GF-D8 (cell line): ENCODE measurements around the gene PI4K2A.
"Not testable (repeated sequence)": the region's sequence is repeated elsewhere in the genome, so short reads cannot be mapped to it uniquely, and the experiment has no call there.

Experiments used
- DNase-seq: peaks from one replicate; lab custom pipeline; 2025; lab: John Stamatoyannopoulos, UW

The PI4K2A gene

DNA sequence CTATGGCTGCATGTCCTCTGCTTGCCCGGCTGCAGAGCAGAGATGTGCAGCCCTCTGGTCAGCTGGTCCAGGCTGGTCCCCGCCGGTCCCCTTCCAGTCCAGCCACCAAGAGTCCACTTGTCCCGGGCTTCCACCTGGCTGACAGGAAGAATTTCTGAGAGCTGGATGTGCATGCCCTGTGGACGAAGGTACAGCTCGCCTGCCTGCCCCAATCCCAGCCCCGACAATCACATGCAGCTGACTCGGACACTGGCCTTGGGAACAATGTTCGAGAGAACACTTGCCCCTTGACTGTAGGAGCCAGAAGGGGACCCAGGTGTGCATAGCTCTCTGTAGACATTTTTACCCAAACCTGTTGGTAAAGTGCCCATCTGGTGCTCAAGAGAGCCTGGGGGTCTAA is 34.8 kb downstream of the PI4K2A start:
- DNase-seq, result no peak

DNA sequence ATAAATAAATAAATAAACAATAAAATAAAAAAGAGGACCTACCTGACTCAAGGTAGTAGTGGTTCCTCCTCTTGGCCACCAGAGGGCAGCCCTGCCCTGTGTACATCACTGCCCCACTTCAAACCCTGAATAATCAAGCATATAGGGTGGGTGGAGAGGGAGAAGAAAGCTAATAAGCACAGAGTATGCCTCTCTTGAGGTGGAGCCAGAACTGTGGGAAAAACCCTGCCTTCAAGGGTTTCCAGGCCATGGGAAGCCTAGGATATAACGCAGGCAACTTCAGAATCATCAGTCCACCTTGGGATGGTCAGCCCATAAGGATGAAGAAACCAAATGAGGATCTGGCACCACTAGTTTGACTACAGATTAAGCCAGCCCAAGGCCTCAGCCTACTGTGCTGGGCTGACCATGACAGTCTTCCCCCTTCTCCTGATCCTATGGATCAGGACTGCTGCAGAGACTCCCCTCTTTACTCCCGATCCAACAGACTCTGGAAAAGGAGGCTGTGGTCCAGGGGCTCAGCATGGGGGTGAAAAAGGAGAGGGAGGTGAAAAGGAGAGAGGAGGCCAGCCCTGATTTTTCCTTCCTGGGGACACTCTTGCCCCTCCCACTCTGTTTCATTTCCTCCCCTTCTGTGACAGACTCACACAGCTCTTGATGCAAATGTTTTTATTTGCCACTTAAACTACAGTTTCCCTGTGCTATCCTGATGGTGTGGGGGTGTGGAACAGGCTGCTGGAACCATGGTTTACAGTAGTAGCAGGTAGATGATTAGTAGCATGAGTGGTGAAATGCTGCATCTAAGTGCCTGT is 36.5 kb downstream of the PI4K2A start:
- DNase-seq, result no peak

DNA sequence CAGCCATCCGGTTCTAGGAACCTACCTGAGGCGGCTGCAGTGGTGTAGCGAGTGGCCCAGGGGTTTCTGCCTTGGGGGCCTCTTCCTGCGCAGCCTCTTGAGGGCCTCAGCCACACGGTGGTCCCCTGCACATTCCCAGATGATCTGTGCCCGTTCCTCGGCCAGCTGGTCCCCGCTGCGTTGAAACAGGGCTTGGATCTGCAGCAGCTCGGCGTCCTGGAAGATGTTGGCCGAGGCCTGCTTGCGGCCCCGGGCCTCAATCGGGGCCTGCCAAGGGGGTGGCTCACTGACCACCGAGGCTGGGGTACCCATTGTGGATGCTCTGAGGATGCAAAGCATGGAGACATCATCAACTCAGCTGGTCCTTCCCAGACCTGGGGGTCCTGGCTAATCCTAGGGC is 39.1 kb downstream of the PI4K2A start:
- DNase-seq, result no peak

GRCh38 chr10:97682042-97682441 is 41.6 kb downstream of the PI4K2A start:
- DNase-seq, result no peak

- no peak for DNase-seq
Observed at GRCh38 chr10:97683556-97684367, 43.3 kb downstream of the PI4K2A start.

DNA sequence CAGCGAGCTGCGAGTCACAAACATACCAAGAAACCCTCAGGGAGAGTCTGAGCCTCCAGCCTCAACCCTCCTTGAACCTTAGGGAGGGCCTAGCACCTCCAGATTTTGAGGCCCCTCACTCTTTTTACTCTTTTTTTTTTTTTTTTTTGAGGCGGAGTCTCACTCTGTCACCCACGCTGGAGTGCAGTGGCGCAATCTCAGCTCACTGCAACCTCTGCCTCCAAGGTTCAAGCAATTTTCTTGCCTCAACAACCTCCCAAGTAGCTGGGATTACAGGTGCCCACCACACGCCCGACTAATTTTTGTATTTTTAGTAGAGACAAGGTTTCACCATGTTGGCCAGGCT is 43.9 kb downstream of the PI4K2A start:
- not testable (repeated sequence) for DNase-seq

DNA sequence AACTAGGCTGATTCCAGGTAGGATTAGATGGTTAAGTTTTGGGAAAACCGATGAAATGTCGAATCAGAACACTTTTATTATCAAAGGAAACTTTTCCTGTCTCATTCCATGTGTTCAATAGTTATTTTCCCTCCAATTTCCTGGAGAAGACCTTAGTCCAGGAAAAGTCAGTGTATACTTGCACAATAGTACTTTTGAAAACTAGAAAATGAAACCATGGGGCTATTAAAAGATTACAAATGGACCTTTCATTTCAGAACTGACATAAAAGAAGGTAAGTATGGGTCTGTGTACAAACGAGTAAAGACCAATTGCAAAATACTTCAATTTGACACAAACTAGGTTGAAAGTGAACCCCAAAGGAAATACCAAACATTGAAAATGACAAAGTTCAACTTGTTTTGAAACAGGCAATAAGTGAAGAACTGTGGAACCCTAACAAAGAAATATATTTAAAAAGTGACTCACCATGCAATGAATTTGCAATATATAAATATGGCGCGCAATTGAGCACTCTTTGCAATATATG is 44.5 kb downstream of the PI4K2A start:
- no peak for DNase-seq

DNA sequence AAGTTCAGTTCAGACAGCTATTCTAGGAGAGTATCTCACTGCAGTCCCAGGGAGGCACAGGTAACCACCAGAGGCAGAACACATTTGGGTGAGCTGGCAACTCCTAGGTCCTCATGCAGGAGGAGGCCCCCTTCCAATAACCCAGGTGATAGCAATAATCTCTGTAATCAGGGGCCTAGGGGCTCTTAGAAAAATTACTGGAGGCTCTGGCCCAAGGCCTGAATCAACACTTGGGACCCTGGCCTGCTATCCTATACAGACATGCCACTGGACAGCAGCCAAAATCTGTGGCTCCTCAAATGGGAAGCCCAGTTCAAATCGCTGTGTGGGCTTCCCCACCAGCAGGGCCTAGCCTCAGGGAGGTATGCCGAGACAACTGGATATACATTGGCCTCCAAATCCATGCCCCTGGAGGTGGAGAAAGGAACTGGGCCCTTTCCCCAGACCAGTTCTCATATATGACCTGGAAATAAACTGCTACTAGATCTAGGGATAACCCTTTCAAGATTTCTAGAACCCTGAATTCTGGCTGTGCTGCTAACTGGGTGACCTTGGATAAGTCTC is 45.0 kb downstream of the PI4K2A start:
- DNase-seq, result no peak

DNA sequence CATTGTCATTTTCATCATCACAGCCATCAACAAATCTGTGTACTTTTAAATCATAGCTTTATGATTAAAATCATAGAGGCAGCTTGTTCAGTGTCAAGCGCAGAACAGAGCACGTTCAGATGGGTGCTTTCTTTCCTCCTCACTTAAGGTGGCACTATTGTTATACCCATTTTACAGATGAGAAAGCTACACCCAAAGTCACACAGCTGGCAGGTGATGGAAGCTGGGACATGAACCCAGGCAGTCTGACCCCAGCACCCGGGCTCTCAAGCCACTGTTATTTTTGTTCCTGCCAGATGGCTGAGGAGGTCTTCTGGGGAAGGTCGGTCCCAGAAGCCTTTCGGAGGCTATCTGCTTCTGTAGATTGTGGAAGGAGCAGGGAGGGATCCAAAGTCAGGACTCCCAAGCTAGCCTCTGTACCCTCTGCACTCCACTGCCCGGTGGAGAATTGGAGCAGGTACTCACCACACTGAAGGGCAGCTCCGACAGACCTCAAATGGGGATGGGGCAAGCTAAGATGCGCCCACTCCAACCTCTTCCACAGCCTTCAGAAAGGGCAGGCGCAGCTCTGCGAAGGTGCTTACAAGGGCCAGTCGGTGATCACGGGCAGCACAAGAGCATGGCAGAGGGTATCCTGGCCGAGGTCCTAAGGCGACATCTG is 46.0 kb downstream of the PI4K2A start:
- no peak for DNase-seq

- DNase-seq, result peak; percentile 94
Observed at GRCh38 chr10:97686962-97687784, 46.7 kb downstream of the PI4K2A start, which contains the start of gene AVPI1. AVPI1 (minus strand) TSS chr10:97687241; CDS start chr10:97679905, 7,336 bp downstream.

DNA sequence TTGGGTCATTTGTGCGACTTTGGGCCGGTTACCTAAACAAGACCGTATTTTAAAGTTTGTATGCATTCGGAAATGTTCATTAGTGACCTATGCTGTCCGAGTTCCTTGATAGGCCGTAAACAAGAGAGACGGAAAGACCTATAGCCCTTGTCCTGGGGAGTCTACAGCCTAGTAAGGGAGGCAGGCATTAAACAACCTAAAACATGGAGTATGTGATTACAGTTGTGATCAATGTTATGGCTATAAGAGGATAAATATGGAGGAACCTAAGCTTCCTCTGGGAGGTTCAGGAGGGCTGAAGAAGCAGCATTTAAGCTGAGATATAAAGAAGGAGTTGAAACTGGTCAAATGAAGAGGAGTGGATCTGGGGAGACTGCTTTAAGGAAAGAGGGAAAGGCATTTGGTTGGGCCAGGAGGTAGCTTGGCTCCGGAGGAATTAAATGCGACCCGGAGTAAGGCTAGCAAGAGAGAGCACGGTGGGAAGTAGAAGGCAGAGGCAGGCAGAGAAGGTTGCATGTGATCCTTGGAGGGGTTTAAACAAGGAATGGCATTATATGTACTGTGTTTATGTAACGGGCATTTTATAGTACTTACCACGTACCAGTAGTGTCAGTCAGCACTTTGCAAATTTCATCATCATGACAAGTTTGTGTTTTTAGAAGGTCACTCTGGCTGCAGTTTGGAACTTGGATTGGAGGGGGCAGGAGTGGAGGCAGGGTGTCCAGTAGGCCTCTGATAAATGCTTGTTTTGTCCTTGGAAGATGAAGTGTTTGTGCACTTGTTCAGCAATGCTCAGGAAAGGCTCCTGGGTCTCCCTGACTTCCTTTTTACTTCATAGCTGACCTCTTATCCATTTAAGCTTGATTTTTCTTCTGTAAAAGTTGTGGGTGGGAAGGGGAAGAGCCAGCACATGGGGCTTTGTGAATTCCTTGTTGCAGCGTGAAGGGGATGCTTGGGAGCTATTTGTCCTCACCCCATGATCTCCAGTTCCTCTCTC is 47.6 kb downstream of the PI4K2A start:
- peak; percentile 30 for DNase-seq

GRCh38 chr10:97689559-97690020 is 49.1 kb downstream of the PI4K2A start:
- DNase-seq, result no peak

- no peak for DNase-seq
Observed at GRCh38 chr10:97690133-97690532, 49.7 kb downstream of the PI4K2A start.

DNA sequence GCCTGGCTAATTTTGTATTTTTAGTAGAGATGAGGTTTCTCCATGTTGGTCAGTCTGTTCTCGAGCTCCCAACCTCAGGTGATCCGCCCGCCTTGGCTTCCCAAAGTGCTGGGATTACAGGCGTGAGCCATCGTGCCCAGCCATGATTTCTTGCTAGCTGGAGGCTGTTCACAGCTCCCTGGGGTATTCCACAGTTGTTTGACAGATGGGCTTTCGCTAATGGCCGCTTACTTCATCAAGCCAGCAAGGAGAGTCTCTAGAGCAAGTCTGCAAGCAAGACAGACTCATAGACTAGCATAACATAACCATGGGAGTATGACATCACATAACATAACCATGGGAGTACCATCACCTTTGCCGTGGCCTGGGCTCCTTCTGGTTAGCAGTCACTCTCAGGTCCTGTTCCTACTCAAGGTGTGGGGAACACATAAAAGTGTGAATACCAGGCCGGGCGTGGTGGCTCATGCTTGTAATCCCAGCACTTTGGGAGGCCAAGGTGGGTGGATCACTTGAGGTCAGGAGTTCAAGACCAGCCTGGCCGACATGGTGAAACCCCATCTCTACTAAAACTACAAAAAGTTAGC is 57.7 kb downstream of the PI4K2A start:
- not testable (repeated sequence) for DNase-seq

GRCh38 chr10:97701438-97702069 is 61.1 kb downstream of the PI4K2A start:
- peak; percentile 40 for DNase-seq

- no peak for DNase-seq
Observed at GRCh38 chr10:97703398-97704067, 63.1 kb downstream of the PI4K2A start.

DNA sequence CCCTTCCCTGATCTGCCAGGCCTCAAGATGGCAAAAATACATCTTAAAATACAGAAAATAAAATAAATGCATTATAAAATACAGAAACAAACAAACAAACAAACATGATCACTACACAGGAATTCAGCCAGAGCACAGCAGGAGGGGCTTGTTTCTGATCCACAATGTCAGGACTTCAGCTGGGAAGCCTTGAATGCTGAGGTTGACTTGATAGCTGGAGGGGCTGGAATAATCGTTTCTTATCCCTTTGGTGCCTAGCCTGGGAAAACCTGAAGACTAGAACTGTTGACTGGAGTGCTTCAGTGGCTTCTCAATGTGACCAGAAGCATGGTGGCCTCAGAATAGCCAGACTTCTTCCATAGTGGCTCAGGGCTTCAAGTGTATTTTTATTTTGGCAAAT is 63.9 kb downstream of the PI4K2A start:
- no peak for DNase-seq

- DNase-seq, result no peak
Observed at GRCh38 chr10:97705006-97705670, 64.7 kb downstream of the PI4K2A start.
